ENCODE results near the gene BET1L.
"Not testable (repeated sequence)": the region's sequence is repeated elsewhere in the genome, so short reads cannot be mapped to it uniquely, and the experiment has no call there.

Gene BET1L

GRCh38 chr11:191490-192478, 15.4 kb downstream of the BET1L start:
- not testable (repeated sequence) for H3K9me3 ChIP-seq (ENCODE audit: severe bottlenecking); H3K27me3 ChIP-seq (ENCODE audit: insufficient read depth, poor library complexity, severe bottlenecking); H3K36me3 ChIP-seq (ENCODE audit: low read depth); H3K4me3 ChIP-seq (ENCODE audit: severe bottlenecking); H3K27ac ChIP-seq (ENCODE audit: poor library complexity, severe bottlenecking); H3K4me1 ChIP-seq (ENCODE audit: insufficient read depth, poor library complexity, severe bottlenecking); DNase-seq (ENCODE audit: low spot score)
- peak; percentile 59; the same call in 2 of the 3 replicates for ATAC-seq (ENCODE audit: low read depth)
- peak; percentile 36 for TF ChIP-seq CTCF (IDR thresholded peaks at IDR 0.05; ENCODE audit: poor library complexity, severe bottlenecking)

GRCh38 chr11:190546-190945, 16.7 kb downstream of the BET1L start:
- not testable (repeated sequence) for ATAC-seq (ENCODE audit: low read depth); H3K27me3 ChIP-seq (ENCODE audit: insufficient read depth, poor library complexity, severe bottlenecking); H3K4me3 ChIP-seq (ENCODE audit: severe bottlenecking); H3K4me1 ChIP-seq (ENCODE audit: insufficient read depth, poor library complexity, severe bottlenecking); DNase-seq (ENCODE audit: low spot score); H3K36me3 ChIP-seq (ENCODE audit: low read depth); H3K9me3 ChIP-seq (ENCODE audit: severe bottlenecking); H3K27ac ChIP-seq (ENCODE audit: poor library complexity, severe bottlenecking)

GRCh38 chr11:189843-190311, 17.3 kb downstream of the BET1L start:
- not testable (repeated sequence) for H3K4me3 ChIP-seq (ENCODE audit: severe bottlenecking); H3K9me3 ChIP-seq (ENCODE audit: severe bottlenecking); H3K27me3 ChIP-seq (ENCODE audit: insufficient read depth, poor library complexity, severe bottlenecking); H3K4me1 ChIP-seq (ENCODE audit: insufficient read depth, poor library complexity, severe bottlenecking); H3K36me3 ChIP-seq (ENCODE audit: low read depth); H3K27ac ChIP-seq (ENCODE audit: poor library complexity, severe bottlenecking); DNase-seq (ENCODE audit: low spot score)
- peak; percentile 40 for ATAC-seq (ENCODE audit: low read depth)

- not testable (repeated sequence) for H3K4me3 ChIP-seq (ENCODE audit: severe bottlenecking); H3K27ac ChIP-seq (ENCODE audit: poor library complexity, severe bottlenecking); H3K36me3 ChIP-seq (ENCODE audit: low read depth); H3K27me3 ChIP-seq (ENCODE audit: insufficient read depth, poor library complexity, severe bottlenecking); H3K9me3 ChIP-seq (ENCODE audit: severe bottlenecking); H3K4me1 ChIP-seq (ENCODE audit: insufficient read depth, poor library complexity, severe bottlenecking)
- ATAC-seq (ENCODE audit: low read depth) (peak; percentile 78), DNase-seq (ENCODE audit: low spot score) (peak; percentile 78)
Measured at GRCh38 chr11:189200-189783, 17.9 kb downstream of the BET1L start.

- H3K27ac ChIP-seq (ENCODE audit: poor library complexity, severe bottlenecking); ATAC-seq (ENCODE audit: low read depth); DNase-seq (ENCODE audit: low spot score); H3K36me3 ChIP-seq (ENCODE audit: low read depth); H3K27me3 ChIP-seq (ENCODE audit: insufficient read depth, poor library complexity, severe bottlenecking); H3K4me3 ChIP-seq (ENCODE audit: severe bottlenecking); H3K9me3 ChIP-seq (ENCODE audit: severe bottlenecking); H3K4me1 ChIP-seq (ENCODE audit: insufficient read depth, poor library complexity, severe bottlenecking): not testable (repeated sequence)
Measured at GRCh38 chr11:180242-180641, 27.0 kb downstream of the BET1L start.
